ENCODE results near the gene UGT2B10. TPM values are rescaled to one million over a fixed set of nuclear protein-coding genes. Genes with fewer than 3 reads are reported as not detected.

The UGT2B10 gene

DNA sequence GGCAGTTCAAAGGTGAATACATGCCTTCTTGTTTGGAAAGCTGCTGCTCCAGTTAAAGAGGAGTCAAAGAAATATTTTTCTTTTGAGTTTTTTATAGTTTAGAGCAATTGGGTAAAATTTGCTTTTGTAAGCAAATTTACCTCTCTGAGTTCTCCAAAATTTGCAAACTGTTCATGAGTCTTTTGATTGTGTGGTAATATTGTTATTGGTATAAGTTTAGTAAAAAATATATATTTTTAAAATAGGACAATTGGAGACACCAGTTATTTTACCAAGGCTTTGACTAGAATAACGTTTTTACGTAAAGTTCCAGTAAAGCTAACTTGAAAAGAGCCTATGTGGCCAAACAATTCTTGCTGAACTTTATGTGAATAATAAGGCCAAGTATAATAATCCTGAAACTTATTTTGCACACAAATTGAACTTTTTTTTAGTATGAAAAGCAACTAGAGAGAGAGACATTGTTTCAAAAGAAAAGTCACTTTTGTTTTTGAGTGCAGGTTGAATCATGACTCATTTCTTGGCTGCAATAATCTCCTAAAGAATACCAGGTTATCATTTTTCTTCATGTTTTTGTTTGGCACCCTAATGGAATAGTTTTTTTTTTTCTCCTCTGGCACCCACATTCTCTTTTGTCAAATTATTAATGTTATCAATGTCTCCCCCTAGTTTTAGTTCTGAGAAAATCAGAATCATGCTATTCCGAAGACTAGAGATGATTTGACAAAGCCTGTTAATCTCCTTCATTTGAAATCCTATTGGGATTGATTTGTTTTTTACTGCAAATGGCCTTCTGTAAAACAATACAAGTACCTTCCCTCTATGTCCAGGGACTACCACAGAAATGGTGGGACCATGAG is 57.1 kb downstream of the UGT2B10 start:
- H3K36me3 ChIP-seq (ENCODE audit: control insufficient read depth, insufficient read depth, low read length) = no peaks in the 10 kb centered on the region
- H3K4me3 ChIP-seq (ENCODE audit: low read length) = no peak overlapping the region
- no peaks in the 10 kb centered on the region for H3K79me1 ChIP-seq (ENCODE audit: low read length)
- 90% methylated on average over 2 of the region's 3 CpGs for WGBS (ENCODE audit: extremely low coverage, insufficient coverage, low lambda C conversion rate)
- no peak overlapping the region for H4K8ac ChIP-seq (ENCODE audit: low read depth, low read length)
- no peak overlapping the region for H3K23ac ChIP-seq (ENCODE audit: low read length)
- H2BK5ac ChIP-seq (ENCODE audit: low read length) = no peak overlapping the region
- DNase-seq = no peak
- no peak overlapping the region for H3K4ac ChIP-seq (ENCODE audit: low read depth, low read length)
- H3K9ac ChIP-seq (ENCODE audit: low read length) = no peak overlapping the region
- no peak overlapping the region for H2BK120ac ChIP-seq (ENCODE audit: low read depth, low read length)
- H3K18ac ChIP-seq (ENCODE audit: low read length) = no peak overlapping the region
- no peaks in the 10 kb centered on the region for H3K4me1 ChIP-seq (ENCODE audit: control insufficient read depth, low read depth, low read length)
- no peak overlapping the region for H2AK5ac ChIP-seq (ENCODE audit: low read length)
- H3K4me2 ChIP-seq (ENCODE audit: low read length) = no peak overlapping the region
- no peak overlapping the region for H4K5ac ChIP-seq (ENCODE audit: low read length)
- H3K27me3 ChIP-seq (ENCODE audit: insufficient read depth, low read length, poor library complexity) = no peaks in the 10 kb centered on the region
- no peak overlapping the region for H3K56ac ChIP-seq (ENCODE audit: low read length)
- no peak overlapping the region for H3K27ac ChIP-seq (ENCODE audit: low read depth, low read length)
- no peak overlapping the region for H2BK15ac ChIP-seq (replicated peaks; ENCODE audit: low read depth)
- H3K79me2 ChIP-seq (ENCODE audit: control insufficient read depth, insufficient read depth, low read length) = no peaks in the 10 kb centered on the region

DNA sequence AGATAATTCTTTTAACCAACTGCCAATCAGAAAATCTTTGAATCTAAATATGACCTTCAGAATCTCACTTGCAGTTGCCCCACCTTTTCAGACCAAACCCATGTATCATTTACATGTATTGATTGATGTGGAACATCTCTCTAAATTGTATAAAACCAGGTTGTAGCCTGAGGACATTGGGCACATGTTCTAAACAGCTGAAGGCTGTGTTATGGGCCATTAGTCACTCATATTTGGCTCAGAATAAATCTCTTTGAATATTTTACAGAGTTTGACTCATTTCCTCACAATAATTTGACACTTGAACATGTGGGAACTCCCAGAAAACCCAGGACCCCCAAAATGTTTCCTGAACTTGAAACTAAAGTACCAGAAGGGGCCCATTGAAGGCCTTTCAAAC is 58.7 kb downstream of the UGT2B10 start:
- Histone ChIP-seq H3K4me1 (ENCODE audit: control insufficient read depth, low read depth, low read length) (no peaks in the 10 kb centered on the region), H2BK5ac (ENCODE audit: low read length) (no peak overlapping the region), H3K27ac (ENCODE audit: low read depth, low read length) (no peak overlapping the region), H3K4ac (ENCODE audit: low read depth, low read length) (no peak overlapping the region), H3K4me2 (ENCODE audit: low read length) (no peak overlapping the region), H2BK15ac (replicated peaks; ENCODE audit: low read depth) (no peak overlapping the region), H3K56ac (ENCODE audit: low read length) (no peak overlapping the region), H4K8ac (ENCODE audit: low read depth, low read length) (no peak overlapping the region), H3K79me1 (ENCODE audit: low read length) (no peaks in the 10 kb centered on the region), H4K5ac (ENCODE audit: low read length) (no peak overlapping the region), H3K4me3 (ENCODE audit: low read length) (no peak overlapping the region), H3K27me3 (ENCODE audit: insufficient read depth, low read length, poor library complexity) (no peaks in the 10 kb centered on the region), H2AK5ac (ENCODE audit: low read length) (no peak overlapping the region), H3K23ac (ENCODE audit: low read length) (no peak overlapping the region), H3K9ac (ENCODE audit: low read length) (no peak overlapping the region), H3K18ac (ENCODE audit: low read length) (no peak overlapping the region), H3K79me2 (ENCODE audit: control insufficient read depth, insufficient read depth, low read length) (no peaks in the 10 kb centered on the region), H2BK120ac (ENCODE audit: low read depth, low read length) (no peak overlapping the region), H3K36me3 (ENCODE audit: control insufficient read depth, insufficient read depth, low read length) (no peaks in the 10 kb centered on the region)
- DNase-seq = no peak

- Histone ChIP-seq H3K79me2 (ENCODE audit: control insufficient read depth, insufficient read depth, low read length) (no peaks in the 10 kb centered on the region), H4K5ac (ENCODE audit: low read length) (no peak overlapping the region), H3K4ac (ENCODE audit: low read depth, low read length) (no peak overlapping the region), H3K27ac (ENCODE audit: low read depth, low read length) (no peak overlapping the region), H2BK15ac (replicated peaks; ENCODE audit: low read depth) (no peak overlapping the region), H3K56ac (ENCODE audit: low read length) (no peak overlapping the region), H3K4me2 (ENCODE audit: low read length) (no peak overlapping the region), H3K36me3 (ENCODE audit: control insufficient read depth, insufficient read depth, low read length) (no peaks in the 10 kb centered on the region), H3K4me1 (ENCODE audit: control insufficient read depth, low read depth, low read length) (no peaks in the 10 kb centered on the region), H4K8ac (ENCODE audit: low read depth, low read length) (no peak overlapping the region), H3K4me3 (ENCODE audit: low read length) (no peak overlapping the region), H3K9ac (ENCODE audit: low read length) (no peak overlapping the region), H3K27me3 (ENCODE audit: insufficient read depth, low read length, poor library complexity) (no peaks in the 10 kb centered on the region), H2BK120ac (ENCODE audit: low read depth, low read length) (no peak overlapping the region), H2BK5ac (ENCODE audit: low read length) (no peak overlapping the region), H3K18ac (ENCODE audit: low read length) (no peak overlapping the region), H3K23ac (ENCODE audit: low read length) (no peak overlapping the region), H3K79me1 (ENCODE audit: low read length) (no peaks in the 10 kb centered on the region), H2AK5ac (ENCODE audit: low read length) (no peak overlapping the region)
- no peak for DNase-seq
- WGBS (ENCODE audit: extremely low coverage, insufficient coverage, low lambda C conversion rate) = no CpG with 5 or more reads among the region's 5 CpGs
Measured at GRCh38 chr4:68877555-68877954, 61.8 kb downstream of the UGT2B10 start.

DNA sequence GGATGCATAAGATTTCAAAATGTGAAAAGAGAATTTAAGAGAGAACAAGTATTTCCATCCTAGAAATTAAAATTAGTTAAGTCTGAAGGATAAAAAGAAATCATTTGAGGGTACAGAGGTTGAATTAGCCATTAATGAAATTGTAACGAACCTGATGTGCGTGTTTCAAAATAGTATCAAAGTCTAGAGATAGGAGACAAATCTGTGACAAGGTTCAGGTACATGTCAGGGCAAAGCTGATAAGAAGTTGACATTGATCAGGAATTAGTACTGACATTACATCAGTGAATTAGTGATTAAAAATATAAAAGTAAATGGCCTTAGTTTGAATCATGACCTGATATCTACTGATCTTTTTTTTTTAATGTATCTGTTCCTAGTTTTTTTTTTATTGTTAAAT is 62.3 kb downstream of the UGT2B10 start:
- Histone ChIP-seq H3K18ac (ENCODE audit: low read length) (no peak overlapping the region), H3K4ac (ENCODE audit: low read depth, low read length) (no peak overlapping the region), H3K36me3 (ENCODE audit: control insufficient read depth, insufficient read depth, low read length) (no peaks in the 10 kb centered on the region), H3K4me1 (ENCODE audit: control insufficient read depth, low read depth, low read length) (no peaks in the 10 kb centered on the region), H3K27me3 (ENCODE audit: insufficient read depth, low read length, poor library complexity) (no peaks in the 10 kb centered on the region), H3K4me2 (ENCODE audit: low read length) (no peak overlapping the region), H4K8ac (ENCODE audit: low read depth, low read length) (no peak overlapping the region), H3K79me1 (ENCODE audit: low read length) (no peaks in the 10 kb centered on the region), H2AK5ac (ENCODE audit: low read length) (no peak overlapping the region), H3K23ac (ENCODE audit: low read length) (no peak overlapping the region), H3K27ac (ENCODE audit: low read depth, low read length) (no peak overlapping the region), H2BK5ac (ENCODE audit: low read length) (no peak overlapping the region), H3K79me2 (ENCODE audit: control insufficient read depth, insufficient read depth, low read length) (no peaks in the 10 kb centered on the region), H4K5ac (ENCODE audit: low read length) (no peak overlapping the region), H3K4me3 (ENCODE audit: low read length) (no peak overlapping the region), H3K56ac (ENCODE audit: low read length) (no peak overlapping the region), H3K9ac (ENCODE audit: low read length) (no peak overlapping the region), H2BK15ac (replicated peaks; ENCODE audit: low read depth) (no peak overlapping the region), H2BK120ac (ENCODE audit: low read depth, low read length) (no peak overlapping the region)
- no CpG with 5 or more reads among the region's 2 CpGs for WGBS (ENCODE audit: extremely low coverage, insufficient coverage, low lambda C conversion rate)
- DNase-seq = no peak

Small RNAs within 50 kb of the gene (small RNA-seq; reads per million reads assigned to genes)
- gene AC021146.4 (ENCODE audit: insufficient read depth) = not detected
- not detected for gene AC021146.9 (ENCODE audit: insufficient read depth)
